ENCODE data around the gene SLC35F4. TPM values are rescaled to one million over a fixed set of nuclear protein-coding genes. Genes with fewer than 3 reads are reported as not detected.
A peak's percentile ranks its signal among the peaks of the same experiment; 100 is the strongest.

SLC35F4 gene
- 0.36 TPM for polyA plus RNA-seq (2012; ENCODE audit: insufficient read depth, insufficient read length, low read depth)

DNA sequence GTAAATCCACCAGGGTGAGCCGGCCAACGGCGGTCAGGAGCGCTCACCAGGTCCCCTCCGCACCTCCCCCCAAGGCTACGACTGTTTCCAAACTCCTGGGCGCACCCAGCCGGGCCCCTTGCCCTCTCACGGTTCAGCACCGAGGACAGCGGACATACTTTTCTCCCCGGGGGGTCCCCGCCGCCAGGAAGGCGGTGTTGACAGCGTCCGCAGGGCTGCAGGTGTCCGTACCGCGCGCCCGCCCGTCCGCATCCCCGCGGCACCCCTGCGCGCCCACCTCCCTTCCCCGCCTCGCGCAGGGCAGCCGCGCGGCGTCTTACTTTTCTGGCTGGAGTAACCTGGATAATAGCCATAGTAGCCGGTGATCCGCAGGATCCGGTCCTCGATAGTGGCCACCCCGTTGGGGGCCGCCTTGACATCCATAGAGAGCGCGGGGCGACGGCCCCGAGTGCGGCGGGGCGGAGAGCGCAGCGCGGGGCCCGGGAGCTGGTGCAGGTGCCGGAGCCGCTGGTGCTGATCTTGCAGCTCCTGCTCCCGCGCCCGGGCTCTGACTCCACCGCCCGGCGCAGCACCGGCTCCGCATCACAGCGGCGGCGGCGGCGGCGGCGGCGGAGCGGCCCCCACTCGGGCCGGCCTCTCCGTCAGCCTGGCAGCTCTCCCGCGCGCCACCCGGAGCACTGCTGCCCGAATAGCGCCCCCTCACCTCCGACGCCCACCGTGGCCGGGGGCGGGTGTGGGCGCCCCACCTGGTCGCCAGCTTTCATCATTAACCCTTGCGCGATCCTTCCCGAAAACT is at the start of gene SLC35F4:
TSS of gene SLC35F4 (minus strand) at position 690 of the 796 bp plus-strand sequence.
- DNase-seq: peak; percentile 8
- Histone ChIP-seq H3K9me3 (no peaks in the 10 kb centered on the region), H3K4me3 (ENCODE audit: low read depth, low read length) (no peak within 1 kb of the TSS), H3K4me1 (no peaks in the 10 kb centered on the region), H3K27me3 (peaks cover 34% of the 10 kb centered on the region), H3K36me3 (no peaks in the 10 kb centered on the region)
- TF ChIP-seq, protein P1, sequence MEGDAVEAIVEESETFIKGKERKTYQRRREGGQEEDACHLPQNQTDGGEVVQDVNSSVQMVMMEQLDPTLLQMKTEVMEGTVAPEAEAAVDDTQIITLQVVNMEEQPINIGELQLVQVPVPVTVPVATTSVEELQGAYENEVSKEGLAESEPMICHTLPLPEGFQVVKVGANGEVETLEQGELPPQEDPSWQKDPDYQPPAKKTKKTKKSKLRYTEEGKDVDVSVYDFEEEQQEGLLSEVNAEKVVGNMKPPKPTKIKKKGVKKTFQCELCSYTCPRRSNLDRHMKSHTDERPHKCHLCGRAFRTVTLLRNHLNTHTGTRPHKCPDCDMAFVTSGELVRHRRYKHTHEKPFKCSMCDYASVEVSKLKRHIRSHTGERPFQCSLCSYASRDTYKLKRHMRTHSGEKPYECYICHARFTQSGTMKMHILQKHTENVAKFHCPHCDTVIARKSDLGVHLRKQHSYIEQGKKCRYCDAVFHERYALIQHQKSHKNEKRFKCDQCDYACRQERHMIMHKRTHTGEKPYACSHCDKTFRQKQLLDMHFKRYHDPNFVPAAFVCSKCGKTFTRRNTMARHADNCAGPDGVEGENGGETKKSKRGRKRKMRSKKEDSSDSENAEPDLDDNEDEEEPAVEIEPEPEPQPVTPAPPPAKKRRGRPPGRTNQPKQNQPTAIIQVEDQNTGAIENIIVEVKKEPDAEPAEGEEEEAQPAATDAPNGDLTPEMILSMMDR (IDR thresholded peaks at IDR 0.05; ENCODE audit: low read depth, low read length): no peak

DNA sequence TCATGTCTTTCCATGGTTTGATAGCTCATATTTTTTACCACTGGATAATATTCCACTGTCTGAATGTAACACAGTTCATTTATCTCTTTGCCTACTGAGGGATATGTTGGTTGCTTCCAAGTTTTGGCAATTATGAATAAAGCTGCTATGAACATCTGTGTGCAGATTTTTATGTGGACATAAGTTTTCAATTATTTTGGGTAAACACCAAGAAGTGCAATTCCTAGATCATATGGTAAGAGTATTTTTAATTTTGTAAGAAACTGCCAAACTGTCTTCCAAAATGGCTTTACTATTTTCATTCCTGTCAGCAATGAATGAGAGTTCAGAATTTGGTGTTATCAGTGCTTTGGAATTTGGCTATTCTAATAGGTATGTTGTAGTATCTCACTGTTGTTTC is 43.7 kb upstream of the SLC35F4 start:
- H3K36me3 ChIP-seq: no peaks in the 10 kb centered on the region
- TF ChIP-seq, protein P1 (IDR thresholded peaks at IDR 0.05; ENCODE audit: low read depth, low read length): no peak
- no peak overlapping the region for H3K4me3 ChIP-seq (ENCODE audit: low read depth, low read length)
- no peaks in the 10 kb centered on the region for H3K27me3 ChIP-seq
- H3K4me1 ChIP-seq: no peaks in the 10 kb centered on the region
- H3K9me3 ChIP-seq: no peaks in the 10 kb centered on the region
- DNase-seq: no peak

DNA sequence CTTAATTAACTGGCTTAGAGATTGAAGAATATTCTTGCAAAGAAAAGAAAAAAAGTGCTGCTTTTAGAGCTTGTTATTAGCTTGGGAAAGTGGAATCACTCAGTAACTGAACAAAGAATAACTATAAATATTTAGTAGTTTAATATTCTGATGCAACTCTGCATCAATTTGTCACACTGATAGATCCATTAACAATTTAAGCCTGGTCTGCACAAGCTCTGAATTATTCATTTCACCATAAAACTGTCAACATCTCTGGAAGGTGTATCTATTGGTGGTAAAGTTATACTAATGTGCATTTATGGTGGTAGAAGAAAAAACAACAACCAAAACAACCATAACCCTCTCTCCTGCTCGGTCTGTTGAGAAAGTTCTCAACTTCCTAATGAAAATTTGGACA is 38.1 kb upstream of the SLC35F4 start:
- no peak overlapping the region for H3K4me3 ChIP-seq (ENCODE audit: low read depth, low read length)
- TF ChIP-seq, protein P1 (IDR thresholded peaks at IDR 0.05; ENCODE audit: low read depth, low read length): no peak
- DNase-seq: no peak
- no peaks in the 10 kb centered on the region for H3K4me1 ChIP-seq
- no peaks in the 10 kb centered on the region for H3K27me3 ChIP-seq
- H3K9me3 ChIP-seq: no peaks in the 10 kb centered on the region
- no peaks in the 10 kb centered on the region for H3K36me3 ChIP-seq

DNA sequence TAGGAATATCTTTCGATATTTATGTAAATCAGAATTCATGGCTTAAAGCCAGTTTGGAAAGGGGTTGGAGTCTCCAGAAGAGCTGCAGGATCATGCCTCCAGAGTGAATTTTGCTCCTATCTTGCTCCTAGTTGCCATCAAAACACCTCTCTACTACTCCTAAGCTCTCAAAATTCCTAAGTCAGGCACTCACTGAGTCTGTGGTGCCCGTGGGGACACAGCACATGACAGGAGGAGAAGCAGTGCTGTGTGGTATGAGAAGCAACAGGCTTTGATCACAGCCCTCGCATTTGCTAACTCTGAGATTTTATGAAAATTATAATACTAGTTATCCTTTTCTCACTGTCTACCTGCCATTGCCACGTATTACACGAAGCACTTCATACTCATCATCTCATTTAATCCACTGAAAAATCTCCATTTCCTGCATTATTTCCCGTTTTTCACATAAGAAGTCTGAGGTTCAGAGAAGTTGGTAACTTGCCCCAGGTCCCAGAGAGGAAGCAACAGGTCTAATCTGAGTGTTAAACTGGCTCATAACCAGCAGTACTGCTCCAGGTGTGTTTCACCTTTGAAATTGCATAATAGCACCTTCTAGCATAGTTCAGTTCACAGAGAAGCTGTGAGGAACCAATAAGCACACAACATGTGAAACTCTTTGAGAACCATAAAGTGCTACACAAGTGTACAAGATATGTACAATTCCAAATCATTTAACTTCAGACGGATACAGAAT is 33.1 kb upstream of the SLC35F4 start:
- H3K4me3 ChIP-seq (ENCODE audit: low read depth, low read length): no peak overlapping the region
- H3K27me3 ChIP-seq: no peaks in the 10 kb centered on the region
- TF ChIP-seq, protein P1 (IDR thresholded peaks at IDR 0.05; ENCODE audit: low read depth, low read length): no peak
- no peak for DNase-seq
- no peaks in the 10 kb centered on the region for H3K4me1 ChIP-seq
- no peaks in the 10 kb centered on the region for H3K9me3 ChIP-seq
- no peaks in the 10 kb centered on the region for H3K36me3 ChIP-seq

DNA sequence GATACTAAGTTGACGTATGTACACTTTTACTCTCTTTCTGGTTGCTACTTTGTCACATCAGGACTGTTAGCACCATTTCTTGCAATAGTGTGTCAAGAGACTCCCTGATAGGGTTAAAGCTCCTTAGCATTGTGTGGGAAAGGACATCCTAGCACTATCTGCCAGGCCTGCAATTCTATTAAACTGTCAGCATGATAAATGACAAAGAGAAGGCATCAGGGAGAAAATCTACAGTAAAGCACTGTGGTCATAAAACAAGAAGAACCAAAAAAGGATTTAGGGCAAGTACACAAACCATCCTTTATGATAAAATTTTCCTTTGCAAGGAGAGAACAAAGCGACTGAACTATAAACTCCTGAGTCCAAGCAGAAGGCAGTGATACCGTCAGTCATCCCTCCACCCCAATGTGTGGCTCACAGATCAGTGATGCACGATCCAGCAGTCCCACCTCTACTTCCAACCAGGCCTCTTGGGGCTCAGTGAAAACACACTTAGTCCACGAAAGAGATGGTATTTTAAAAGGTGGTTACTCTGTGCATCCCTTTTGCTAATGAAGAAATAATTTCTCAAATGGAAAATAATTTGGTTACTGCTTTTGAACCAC is 31.4 kb upstream of the SLC35F4 start:
- Histone ChIP-seq H3K36me3 (no peaks in the 10 kb centered on the region), H3K9me3 (no peaks in the 10 kb centered on the region), H3K27me3 (no peaks in the 10 kb centered on the region), H3K4me3 (ENCODE audit: low read depth, low read length) (no peak overlapping the region), H3K4me1 (no peaks in the 10 kb centered on the region)
- no peak for DNase-seq
- TF ChIP-seq, protein P1 (IDR thresholded peaks at IDR 0.05; ENCODE audit: low read depth, low read length): no peak

Measured in BE2C (cell line).